HG02571 (cell line): Measurements from ENCODE around the gene BTBD16.

Experiments used
- ATAC-seq: cut with Tn5 transposase; IDR thresholded peaks from one replicate; pipeline ENCODE4 v1.9.1; 2021; ENCODE audit warnings: mild to moderate bottlenecking, moderate library complexity; ENCODE audit not compliant: unreplicated experiment

The BTBD16 gene

DNA sequence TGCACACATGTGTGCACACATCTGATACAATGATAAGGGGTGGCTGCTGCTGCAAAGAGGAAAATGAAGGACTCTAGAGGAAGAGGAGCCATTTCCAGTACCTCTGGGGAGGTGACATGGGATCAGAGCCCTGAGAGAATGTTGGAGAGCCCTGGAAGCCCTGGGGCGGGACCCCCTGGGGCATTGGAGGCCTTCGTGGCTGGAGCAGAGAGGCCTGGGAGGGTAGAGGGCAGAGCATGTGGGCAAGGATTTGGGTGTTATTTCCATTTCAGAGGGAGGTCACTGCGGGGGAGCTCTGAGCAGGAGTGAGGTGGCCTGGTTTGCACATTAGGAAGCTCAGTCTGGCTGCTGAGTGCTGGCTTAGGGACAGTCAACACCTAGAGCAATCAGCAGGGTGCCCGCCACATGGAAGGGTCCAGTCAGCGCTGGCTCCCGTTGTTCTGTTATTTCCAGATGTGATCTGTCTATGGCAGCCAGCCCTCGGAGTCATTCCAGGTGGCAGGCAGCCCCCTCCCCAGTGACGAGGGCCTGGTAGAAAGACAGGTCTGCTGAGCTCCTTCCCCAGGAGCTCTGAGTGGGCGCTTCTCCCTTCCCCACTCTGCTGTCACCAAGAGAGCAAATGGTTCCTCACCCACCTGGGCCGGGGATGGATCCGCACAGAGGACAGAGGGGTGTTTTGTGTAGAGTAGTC lies 24.1 kb upstream of the BTBD16 start:
- no peak for ATAC-seq

DNA sequence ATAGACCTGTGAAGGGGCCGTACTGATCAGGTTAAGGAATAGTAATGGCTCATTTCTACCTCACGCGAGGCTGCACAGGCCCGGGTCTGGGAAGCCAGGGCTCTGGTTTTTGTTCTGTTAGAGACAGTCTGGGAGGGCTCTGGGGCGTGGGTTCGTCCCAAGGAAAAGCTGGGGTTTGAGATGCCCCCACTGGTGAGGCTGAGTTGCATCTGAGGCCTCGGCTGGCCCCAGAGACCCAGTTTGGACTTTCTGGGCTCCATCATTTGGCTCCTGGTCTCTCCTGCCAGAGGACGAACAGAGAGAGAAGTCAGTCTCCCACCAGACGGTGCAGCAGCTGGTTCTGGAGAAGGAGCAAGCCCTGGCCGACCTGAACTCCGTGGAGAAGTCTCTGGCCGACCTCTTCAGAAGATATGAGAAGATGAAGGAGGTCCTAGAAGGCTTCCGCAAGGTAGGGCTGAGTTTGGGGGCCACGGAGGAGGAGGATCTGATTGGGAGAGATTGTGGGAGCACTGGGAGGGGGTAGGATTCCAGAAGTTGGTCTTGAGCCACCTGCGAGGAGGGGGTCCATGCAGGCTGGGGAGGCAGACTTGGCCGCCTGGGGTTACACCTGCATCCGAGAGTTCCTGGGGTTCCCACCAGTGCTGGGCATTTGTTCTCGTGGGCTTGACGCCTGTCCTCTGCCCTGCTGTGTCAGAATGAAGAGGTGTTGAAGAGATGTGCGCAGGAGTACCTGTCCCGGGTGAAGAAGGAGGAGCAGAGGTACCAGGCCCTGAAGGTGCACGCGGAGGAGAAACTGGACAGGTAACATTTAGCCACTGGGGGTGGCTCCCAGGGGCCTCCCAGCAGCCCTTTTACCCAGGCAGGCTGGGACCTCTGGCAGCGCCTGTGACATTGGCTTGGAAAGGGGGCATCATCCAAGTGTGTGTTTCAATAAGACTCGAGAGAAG lies 22.5 kb upstream of the BTBD16 start:
- ATAC-seq: no peak

DNA sequence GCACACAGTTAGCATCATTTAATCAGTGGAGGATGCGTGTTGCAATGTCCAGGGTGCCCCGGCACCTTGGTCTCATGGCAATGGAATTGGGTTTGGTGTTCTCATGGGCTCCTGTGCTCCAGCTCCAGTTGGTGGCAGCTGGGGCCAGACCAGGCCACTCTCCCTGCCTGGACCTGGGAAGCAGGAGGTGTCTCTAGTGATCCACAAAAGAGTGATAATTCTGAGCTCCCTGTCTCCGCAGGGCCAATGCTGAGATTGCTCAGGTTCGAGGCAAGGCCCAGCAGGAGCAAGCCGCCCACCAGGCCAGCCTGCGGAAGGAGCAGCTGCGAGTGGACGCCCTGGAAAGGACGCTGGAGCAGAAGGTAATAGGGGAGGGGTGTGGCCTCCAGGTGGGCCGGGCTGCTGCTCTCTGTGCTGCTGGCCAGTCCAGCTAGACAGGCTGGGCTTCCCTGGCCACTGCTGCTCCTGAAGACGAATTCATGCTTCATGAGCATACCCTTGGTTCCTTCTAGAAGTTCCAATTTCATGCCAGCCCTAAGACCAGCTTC lies 21.7 kb upstream of the BTBD16 start:
- ATAC-seq: no peak

DNA sequence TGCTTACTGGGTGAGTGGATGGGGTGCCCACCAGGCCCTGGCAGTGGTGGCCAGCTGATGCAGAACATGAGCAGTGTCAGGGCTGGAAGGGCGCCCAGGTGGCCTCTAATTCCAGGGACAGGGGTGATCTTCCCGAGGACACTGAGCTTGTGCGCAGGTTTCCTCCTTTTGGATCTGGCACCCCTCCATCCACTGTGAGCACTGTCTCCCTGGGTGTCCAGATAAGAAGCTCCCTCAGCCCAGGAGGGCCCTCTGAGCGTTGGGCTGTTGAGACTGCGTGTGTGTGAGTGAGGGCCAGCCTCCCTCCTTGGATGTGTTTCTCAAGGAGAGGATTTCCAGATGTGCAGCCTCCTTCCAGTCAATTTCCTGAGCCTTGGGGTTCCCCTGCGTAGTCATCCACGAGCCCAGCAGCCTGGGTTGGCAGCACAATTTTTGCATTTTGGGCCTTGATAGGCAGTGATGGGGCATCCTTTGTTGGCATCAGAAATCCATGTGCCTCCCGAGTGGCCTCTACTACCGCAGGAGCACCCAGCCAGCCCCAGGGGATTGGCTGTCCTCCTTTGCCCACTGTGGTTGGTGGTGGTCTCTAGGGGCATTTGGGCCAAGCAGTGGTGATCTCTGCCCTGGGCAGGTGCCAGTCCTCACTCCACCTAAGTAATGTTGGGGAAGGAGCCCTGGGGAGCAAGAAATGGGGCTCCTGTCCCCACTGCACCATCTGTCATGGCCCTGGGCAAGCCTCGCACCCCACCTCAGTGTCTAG lies 20.9 kb upstream of the BTBD16 start:
- ATAC-seq: no peak

DNA sequence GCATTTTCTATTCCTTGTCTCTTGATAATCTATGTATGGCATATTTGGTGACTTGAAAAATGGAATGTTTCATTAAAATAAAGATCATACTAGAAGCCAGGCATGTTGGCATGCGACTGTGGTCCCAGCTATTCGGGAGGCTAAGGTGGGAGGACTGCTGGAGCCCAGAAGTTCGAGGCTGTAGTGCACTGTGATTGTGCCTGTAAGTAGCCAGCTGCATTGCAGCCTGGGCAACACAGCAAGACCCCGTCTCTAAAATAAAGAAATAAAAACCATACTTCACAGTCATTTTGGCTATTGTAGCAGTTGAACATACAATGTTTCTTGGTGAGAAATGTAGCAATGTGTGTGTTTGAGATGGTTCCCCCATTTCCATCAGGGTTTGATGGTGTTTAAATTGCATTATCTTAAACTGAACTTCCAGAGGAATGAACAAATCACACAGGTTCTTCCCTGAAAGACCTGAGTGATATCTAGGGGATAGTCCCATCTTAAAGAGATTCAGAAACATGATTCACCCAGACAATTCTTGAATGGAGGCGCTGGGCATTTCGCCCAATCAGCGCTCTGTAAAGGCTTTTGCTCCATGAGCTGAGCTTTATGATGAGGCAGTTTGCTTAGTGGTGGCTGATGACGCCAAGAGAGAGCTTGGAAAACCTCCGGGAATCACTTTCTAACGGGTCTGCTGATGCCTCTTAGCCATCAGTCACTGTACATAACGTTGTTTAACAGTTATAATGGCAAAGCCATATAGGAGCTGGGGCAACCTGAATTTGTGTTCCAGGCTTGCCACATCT lies 19.4 kb upstream of the BTBD16 start:
- ATAC-seq: no peak

DNA sequence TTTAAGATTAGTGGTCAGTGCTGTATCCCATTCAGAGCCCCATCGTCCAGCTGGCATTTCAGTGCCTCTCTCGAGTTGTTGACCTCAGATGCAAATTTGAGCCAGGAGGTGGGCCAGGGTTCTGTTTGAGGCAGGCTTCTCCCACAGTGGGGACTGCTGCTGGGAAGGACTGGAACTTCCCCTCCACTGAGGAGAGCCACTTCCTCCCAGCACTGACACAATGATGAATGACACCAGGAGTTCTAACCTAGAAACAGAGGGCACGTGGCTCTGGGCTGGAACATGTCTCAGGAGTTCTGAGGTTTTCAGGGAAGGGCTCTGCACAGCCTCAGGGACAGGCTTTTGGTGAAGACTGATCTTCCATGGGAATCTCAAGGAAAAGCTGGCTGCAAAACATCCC lies 18.3 kb upstream of the BTBD16 start:
- ATAC-seq: no peak

DNA sequence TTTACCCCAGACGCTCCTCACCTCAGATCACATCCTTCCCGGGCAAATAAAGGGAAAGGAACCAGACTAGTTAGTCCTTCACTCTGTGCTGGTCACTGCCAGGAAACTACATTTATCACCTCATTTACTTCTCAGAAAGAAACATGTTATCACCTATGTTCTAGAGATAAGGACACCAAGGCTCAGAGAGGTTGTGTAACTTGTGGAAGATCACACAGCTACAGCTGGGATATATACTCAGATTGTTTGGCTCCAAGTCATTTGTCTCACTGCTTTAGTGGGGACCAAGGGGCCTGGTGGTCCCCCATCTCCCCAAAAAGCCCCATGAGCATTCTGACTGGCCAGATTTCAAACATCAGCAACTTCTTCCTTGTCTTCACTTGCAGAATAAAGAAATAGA lies 17.5 kb upstream of the BTBD16 start:
- ATAC-seq: no peak

DNA sequence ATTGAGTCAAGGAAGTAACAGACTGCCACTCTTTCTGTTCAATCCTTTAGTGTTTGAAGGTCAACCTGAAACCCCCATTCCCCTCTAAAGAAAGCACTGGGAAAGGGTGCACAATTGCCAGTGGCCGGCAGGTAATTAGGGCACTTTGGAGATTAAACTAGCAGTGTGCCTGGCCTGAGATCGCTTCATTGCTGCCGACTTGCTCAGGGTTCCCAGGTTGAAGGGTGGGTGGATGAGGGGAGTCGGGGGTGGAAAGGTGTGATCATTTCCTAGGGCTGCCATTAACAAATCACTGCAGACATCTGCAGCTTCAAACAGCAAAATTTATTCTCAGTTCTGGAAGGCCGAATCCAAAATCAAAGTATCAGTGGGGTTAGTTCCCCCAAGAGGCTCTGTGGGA lies 16.3 kb upstream of the BTBD16 start:
- ATAC-seq: no peak

DNA sequence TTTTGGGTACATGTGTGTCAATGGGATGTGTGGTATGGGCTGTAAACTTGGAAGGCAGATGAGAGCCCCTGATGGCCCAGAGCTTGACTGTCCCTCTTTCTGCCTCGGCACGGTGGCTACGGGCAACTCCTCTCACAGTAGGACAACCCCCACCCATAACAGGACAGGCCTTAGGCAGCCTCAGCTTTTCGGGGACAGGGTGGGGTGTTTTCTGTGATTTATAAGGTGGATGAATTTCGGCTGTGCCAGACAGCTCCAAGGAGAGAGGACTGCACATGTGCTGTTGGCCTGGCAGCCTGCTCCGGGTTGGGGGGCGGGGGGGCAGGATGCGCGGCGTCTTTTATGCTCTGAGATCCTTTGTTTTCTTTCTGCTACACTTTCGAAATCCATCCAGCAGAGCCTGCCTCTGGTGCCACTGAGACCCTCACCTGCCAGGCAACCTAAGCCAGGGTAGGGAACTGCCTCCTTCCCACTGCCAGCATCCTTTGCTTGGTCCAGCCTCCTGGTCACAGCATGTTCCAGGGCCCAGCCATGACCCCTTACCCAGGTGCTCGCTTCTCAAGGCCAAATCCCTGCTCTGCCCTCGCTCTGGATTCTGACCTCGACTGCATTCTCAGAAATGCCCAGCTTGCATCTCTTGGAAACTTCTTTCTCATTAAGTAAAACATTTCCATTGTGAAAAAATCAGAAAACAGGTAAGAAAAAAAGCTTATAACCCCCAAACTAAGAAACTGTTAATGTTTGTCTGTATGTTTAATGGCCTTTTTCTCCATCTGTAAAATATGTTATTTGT lies 15.4 kb upstream of the BTBD16 start:
- ATAC-seq: no peak

DNA sequence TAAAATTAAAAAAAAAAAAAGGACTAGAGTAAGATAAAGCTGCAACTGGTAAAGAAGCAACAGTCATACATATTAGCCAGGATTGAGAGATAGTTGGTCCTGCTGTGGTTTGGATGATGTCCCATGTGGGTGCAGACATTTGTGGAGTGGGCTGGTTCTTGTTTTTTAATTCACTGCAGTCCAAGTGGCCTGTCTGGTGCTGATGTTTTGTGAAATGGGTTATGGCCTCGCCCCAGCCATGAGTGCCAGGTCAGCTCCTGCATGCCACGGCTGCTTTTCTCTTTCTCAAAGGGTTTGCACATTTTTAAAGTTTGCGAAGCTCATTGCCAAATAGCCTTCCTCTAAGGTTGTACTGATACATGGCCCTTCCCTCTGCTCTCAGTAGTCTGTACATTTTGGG lies 14.1 kb upstream of the BTBD16 start:
- ATAC-seq: no peak

DNA sequence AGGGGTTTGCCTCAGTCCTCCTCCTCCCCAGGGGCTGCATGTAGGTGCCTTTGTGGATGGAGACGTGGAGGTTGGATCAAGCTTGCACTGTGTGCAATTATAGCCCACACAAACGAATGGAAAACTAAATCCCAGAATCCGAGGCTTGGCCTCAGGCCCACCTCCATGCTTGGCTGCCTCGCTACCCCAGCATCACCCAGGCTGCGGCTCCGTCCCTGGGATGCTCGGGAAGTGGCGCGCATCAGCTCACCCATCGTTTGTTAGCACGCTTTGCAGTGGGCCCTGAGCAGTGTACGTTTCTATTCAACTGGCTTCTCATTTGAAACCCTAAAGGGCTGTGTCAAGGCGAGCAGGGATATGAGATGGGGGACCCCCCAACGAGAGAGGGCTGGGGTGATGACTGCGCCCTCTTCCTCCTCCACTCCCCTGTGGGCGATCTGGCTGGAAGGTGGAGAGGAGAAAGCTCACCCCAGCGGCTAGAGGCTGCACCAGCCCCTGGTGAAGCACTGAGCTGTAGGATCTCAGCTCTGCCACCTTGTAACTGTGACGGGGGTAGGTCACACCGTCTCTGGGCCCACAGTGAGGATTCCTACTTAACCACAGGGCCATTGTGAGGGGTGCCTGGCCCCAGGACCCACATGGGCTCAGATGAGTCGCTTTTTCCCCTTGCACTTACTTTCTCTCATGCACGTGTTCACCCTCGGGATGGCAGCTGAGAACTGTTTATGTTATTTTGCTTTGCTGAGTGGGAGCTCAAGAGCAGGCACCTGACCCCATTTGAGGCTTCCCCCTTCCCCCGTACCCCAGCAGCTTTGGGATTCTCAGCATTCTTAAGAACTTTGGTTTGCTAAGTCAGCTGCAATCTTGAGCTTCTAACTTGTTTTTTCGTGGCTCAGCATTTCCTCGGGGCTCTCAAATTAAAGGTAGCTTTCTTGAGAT lies 12.7 kb upstream of the BTBD16 start:
- ATAC-seq: no peak

DNA sequence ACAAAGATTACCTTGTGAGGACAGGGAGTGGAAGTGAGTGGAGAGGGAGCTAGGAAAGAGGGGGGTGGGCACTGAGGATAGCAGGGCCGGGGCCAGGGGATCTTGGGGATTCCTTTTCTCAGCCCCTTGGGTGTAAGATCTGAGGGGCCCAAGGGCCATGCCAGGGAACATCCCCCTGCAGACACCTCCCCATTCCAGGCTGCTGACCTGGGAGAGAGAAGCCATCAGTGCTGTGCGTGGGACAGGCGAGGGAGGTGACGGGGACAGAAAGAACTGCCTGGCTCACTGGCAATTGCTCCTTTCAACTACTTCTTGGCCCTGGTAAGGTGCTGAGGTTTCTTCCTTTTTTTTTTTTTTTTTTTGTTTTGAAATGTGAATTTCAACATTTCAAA lies 12.0 kb upstream of the BTBD16 start:
- ATAC-seq: no peak

DNA sequence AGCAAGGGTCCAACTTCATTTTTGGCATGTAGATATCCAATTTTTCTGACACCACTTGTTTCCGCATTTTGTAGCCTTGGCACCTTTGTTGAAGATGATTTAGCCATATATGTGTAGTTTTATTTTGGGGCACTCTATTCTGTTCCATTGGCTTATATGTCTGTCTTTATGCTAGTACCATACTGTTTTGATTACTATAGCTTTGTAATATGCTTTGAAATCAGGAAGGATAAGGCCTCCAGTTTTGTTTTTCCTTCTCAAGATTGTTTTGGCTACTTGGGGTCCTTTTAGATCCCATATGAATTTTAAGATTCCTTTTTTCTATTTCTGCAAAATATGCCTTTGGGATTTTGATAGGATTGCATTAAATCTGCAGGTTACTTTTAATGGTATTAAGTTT lies 9.5 kb upstream of the BTBD16 start:
- ATAC-seq: no peak

DNA sequence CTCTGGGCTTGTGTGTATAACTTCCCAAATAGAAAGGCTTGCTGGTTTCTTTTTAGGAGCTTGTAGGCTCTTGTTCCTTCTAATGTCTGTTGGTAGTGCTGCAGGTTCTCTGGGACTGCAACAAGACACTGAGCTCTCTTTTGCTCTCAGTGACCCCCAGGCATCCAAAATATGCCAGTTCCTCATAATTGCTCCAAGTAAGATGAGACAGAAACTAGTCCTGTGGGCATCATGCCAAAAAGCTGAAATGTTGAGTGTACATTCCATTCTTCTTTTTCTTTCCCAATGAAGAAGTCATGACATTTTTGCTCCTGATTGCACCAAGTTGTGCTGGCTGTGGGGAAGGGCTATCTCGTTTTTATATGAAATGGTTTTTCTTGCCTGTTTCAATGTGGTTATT lies 7.1 kb upstream of the BTBD16 start:
- ATAC-seq: no peak

DNA sequence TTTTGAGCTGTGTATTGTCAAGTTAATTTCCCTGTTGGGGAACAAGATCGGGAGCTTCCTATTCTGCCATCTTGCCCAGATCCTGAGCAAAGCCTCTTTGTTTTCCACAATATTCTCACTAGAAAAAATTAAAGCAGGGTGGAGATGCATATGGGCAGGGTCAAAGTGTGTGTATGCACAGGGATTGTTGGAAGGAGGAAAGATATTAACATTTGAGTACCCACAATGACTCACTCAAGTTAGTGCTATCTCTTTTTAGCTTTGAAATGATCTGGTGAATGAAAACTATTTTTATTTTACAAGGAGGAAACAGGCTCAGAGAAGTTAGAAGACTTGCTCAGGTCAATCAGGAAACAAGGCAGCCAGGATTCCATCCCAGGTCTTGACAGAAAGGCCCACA lies 6.7 kb upstream of the BTBD16 start:
- ATAC-seq: no peak

DNA sequence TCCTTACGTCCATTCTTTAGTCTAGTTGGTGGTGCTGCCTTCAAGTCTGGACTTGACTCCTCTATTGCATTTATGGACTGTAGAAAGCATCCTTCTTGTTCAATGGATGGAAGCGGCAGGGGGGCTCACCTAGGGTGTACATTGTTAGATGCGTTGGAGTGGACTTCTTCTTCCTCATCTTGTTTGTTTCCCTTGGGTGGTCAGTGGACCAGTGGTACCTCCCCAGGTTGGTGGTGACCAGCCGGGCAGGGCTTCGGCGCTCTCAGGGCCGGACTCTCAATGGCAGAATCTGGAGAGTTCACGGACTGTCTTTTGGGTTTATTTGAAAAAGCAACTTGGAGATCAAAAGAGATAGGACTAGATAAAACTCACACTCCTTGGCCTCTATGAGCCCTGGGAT lies 6.2 kb upstream of the BTBD16 start:
- ATAC-seq: no peak

DNA sequence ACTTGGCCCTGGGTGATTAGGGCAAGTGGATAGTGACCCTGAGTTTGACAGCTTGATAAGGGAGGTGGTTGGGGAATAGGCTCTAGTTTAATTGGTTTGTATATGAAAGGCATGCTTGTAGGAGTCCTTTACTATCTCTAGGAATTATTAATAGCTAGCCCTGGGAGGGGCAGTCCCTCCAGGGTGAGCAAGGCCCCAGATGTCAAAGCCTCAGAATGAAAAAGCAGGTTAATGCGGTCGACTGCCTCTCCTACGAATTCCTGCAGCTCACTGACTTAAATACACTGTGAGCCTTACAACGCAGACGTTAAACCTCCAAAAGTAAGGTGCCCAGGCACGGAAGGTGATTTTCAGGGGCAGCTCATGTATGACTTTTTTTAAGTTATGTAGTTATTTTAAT lies 5.2 kb upstream of the BTBD16 start:
- no peak for ATAC-seq

DNA sequence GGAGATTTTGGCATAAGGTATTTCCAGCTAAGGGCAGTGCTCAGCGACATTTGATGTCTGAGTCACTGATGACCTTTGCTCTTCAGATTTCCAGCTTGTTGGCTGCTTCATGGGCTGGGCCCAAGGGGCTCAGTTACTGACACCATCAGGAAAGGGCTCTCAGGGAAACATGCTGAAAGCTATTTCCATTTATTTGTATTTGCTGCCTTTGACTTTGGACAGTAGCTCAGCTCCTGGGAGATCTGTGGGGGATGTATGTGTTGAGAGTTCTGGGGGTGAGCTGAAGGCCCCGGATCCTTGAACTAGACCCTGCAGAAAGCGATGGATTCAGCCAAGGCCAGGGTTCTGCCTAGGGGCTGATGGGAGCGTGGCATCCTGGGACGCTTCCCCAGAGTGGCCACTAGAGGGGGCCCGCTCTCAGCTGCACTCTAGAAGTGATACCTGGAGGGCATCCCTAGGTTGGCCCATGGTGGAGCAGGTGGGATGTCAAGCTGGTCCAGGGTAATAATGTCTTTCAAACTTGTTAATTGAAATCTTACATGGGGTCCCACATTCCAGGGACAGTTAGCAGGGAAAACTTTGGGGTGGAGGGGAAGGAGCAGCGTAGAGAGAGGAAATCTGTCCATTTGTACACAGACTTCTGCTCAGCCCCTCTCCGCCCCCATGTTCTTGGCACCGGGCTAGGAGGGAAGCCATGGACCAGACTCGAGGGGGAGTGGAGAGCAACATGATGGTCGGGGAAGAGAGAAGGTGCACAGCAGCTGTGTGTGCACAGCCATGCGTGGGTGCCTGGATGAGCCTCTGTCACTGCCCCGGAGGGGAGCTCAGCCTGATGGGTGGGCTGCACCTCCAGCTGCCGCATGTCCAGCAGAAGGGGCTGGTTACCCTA lies 3.0 kb upstream of the BTBD16 start:
- ATAC-seq: no peak
